A673 (cell line): Measurements from ENCODE around the gene ACOXL. TPM values are rescaled to one million over a fixed set of nuclear protein-coding genes. Genes with fewer than 3 reads are reported as not detected.

Experiments
- BruUV-seq: library from RNA; stranded (reverse); fragments of 400-500 nt; replicated peaks from 2 replicates; lab custom pipeline; 2021; lab: Mats Ljungman, UMichigan
- CTCF ChIA-PET: fragments of 300-600 bp; sonication (Branson Sonifier 250); formaldehyde crosslinking; loops from one replicate; lab custom pipeline; 2022; ENCODE audit warnings: antibody characterized with exemption; lab: Charles Lee
- POLR2A ChIA-PET: fragments of 300-600 bp; sonication (Branson Sonifier 250); formaldehyde crosslinking; loops from one replicate; lab custom pipeline; 2022; ENCODE audit warnings: antibody characterized with exemption; ENCODE audit not compliant: low non-redundant PET; lab: Charles Lee
- DNase-seq: peaks from one replicate; pipeline ENCODE4 v3.0.0-alpha.2; 2015; ENCODE audit warnings: low spot score
- H3K27ac ChIP-seq: fragments of 200-600 bp; sonication (generic); 2 replicates; pipeline ENCODE4 v1.5.1; 2016; ENCODE audit warnings: mixed run types, low read depth, mild to moderate bottlenecking, mixed read lengths, antibody characterized with exemption, low read length; ENCODE audit not compliant: poor library complexity, severe bottlenecking
- H3K27me3 ChIP-seq: fragments of 200-600 bp; sonication (generic); replicated peaks from 2 replicates; pipeline ENCODE4 v1.6.1; 2017; ENCODE audit warnings: mixed run types, low read depth, mild to moderate bottlenecking, mixed read lengths, antibody characterized with exemption, low read length; ENCODE audit not compliant: insufficient read depth, poor library complexity
- H3K36me3 ChIP-seq: fragments of 200-600 bp; sonication (generic); 2 replicates; pipeline ENCODE4 v1.6.1; 2016; ENCODE audit warnings: mixed run types, mild to moderate bottlenecking, mixed read lengths, antibody characterized with exemption, low read length; ENCODE audit not compliant: insufficient read depth, poor library complexity, severe bottlenecking
- H3K4me1 ChIP-seq: fragments of 200-600 bp; sonication (generic); 2 replicates; pipeline ENCODE4 v1.6.1; 2017; ENCODE audit warnings: mixed run types, mild to moderate bottlenecking, mixed read lengths, antibody characterized with exemption, low read length; ENCODE audit not compliant: insufficient read depth, poor library complexity, severe bottlenecking
- H3K4me3 ChIP-seq: fragments of 200-600 bp; sonication (generic); 2 replicates; pipeline ENCODE4 v1.5.1; 2016; ENCODE audit warnings: low read depth, mixed run types, mild to moderate bottlenecking, mixed read lengths, low read length; ENCODE audit not compliant: poor library complexity, severe bottlenecking
- H3K9me3 ChIP-seq: fragments of 200-600 bp; sonication (generic); 2 replicates; pipeline ENCODE4 v1.6.1; 2016; ENCODE audit warnings: mixed run types, low read depth, mild to moderate bottlenecking, mixed read lengths, antibody characterized with exemption, low read length; ENCODE audit not compliant: poor library complexity, severe bottlenecking
- EZH2 ChIP-seq: fragments of 200-600 bp; sonication (generic); IDR thresholded peaks from 2 replicates; pipeline ENCODE4 v1.6.1; 2017; ENCODE audit warnings: borderline replicate concordance, low read depth, mild to moderate bottlenecking, mixed read lengths, antibody characterized with exemption, low read length; ENCODE audit not compliant: poor library complexity, severe bottlenecking
- intact Hi-C: fragments of 100-400 bp; cut with micrococcal nuclease; formaldehyde crosslinking; loops from one replicate; pipeline ENCODE4 v1.10.0; 2022; ENCODE audit not compliant: unreplicated experiment
- total RNA-seq: library from RNA; stranded (reverse); gene quantifications from 2 replicates; pipeline ENCODE4 v1.2.3, GENCODE V29; 2021
- TF ChIP-seq, protein P1 (sequence below): fragments of 300-800, 200-600 bp; sonication (generic); conservative IDR thresholded peaks from 2 replicates; pipeline ENCODE4 v1.5.1; 2017; ENCODE audit warnings: low read depth, mild to moderate bottlenecking, antibody characterized with exemption, low read length, moderate library complexity, mixed read lengths

ACOXL gene
- total RNA-seq, 1 experiment from 2014 or later: not detected

DNA sequence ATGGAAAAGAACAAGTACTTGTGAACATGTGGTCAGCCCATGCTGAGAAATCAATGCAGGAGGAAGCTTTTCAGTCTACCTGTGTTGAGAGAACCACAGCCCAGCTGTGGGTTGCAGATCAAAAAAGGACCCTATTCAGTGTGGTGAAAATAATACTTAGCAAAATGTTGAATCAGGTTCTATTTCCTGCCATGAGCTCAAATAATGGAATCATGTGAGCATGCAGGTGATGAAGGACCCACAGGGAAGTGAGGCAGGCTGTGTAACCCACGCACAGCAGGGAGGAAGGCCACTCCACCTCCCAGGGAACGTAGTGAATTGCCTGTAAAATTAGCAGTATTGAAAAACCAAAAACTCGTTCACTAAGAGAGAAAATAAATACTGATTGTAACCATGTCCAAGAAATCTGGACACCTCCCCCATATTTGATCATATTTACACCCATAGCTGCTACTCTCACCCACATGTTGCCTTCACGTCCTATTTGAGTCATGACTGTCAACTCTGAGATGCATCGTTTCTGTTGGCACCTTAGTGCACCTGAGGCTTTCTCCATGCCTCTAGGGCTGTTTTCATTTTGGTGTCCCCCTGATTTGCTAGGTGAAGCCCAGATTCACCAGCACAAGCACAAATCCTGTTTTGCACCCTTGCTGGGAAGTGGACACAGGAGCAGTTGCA is 367.9 kb downstream of the ACOXL start:
- POLR2A ChIA-PET: no interaction called here
- H3K4me3 ChIP-seq: no peak overlapping the region
- BruUV-seq: no TSS peak

DNA sequence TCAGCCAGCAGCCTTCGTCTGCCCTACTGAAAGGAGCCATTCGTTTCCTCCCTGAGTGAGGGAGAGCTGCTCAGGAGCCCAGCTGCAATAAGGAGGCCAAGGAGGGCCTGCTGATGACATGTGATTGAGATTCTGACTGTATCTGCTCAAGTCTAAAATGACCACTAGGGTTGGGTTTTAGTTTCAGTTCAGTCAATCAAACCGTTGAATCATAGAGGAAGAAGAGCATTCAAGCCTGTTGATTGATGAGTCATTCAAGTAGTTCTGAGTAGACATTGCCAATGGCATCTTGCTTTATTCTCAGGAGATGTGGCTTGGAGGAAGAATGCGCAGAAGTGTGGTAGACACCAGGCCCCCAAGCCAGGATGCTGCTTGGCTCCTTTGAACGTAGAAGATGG is 368.4 kb downstream of the ACOXL start:
- DNase-seq: peak; percentile 35
- no peak overlapping the region for H3K27ac ChIP-seq
- no peaks in the 10 kb centered on the region for H3K4me1 ChIP-seq
- intact Hi-C loops: no loop called here
- CTCF ChIA-PET: no interaction called here
- H3K27me3 ChIP-seq: peaks cover 6% of the 10 kb centered on the region
- TF ChIP-seq, protein P1, sequence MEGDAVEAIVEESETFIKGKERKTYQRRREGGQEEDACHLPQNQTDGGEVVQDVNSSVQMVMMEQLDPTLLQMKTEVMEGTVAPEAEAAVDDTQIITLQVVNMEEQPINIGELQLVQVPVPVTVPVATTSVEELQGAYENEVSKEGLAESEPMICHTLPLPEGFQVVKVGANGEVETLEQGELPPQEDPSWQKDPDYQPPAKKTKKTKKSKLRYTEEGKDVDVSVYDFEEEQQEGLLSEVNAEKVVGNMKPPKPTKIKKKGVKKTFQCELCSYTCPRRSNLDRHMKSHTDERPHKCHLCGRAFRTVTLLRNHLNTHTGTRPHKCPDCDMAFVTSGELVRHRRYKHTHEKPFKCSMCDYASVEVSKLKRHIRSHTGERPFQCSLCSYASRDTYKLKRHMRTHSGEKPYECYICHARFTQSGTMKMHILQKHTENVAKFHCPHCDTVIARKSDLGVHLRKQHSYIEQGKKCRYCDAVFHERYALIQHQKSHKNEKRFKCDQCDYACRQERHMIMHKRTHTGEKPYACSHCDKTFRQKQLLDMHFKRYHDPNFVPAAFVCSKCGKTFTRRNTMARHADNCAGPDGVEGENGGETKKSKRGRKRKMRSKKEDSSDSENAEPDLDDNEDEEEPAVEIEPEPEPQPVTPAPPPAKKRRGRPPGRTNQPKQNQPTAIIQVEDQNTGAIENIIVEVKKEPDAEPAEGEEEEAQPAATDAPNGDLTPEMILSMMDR: no peak
- no peak for TF ChIP-seq EZH2
- H3K9me3 ChIP-seq: no peaks in the 10 kb centered on the region
- no peaks in the 10 kb centered on the region for H3K36me3 ChIP-seq
- POLR2A ChIA-PET: no interaction called here
- BruUV-seq: no TSS peak
- H3K4me3 ChIP-seq: no peak overlapping the region

More for the DNA sequence above, 367.9 kb downstream of the ACOXL start:
- Histone ChIP-seq H3K9me3 (no peaks in the 10 kb centered on the region), H3K27ac (no peak overlapping the region), H3K4me1 (no peaks in the 10 kb centered on the region), H3K36me3 (no peaks in the 10 kb centered on the region), H3K27me3 (peaks cover 3% of the 10 kb centered on the region)
- CTCF ChIA-PET: no interaction called here
- DNase-seq: no peak
- no peak for TF ChIP-seq EZH2
- TF ChIP-seq, protein P1: no peak
- intact Hi-C loops: no loop called here

DNA sequence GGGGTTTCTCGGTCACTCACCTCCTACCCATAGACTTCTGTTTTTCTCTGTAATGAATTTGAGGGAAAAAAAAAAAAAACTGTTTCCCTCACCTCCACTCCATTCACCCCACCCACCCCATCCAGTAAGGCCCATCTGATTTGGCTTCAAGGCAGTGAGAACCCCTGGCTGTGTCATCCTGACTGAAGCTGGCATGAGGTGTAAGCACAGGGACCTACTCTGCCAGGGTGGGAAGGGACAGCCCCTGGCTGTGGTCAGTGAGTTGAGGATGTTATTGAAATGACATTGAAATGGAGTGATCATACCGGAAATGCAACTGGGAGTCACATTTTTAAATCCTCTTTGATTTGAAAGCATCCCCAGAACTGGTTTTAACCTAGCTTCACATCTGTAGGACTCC is 369.2 kb downstream of the ACOXL start:
- H3K27ac ChIP-seq: no peak overlapping the region
- BruUV-seq: no TSS peak

DNA sequence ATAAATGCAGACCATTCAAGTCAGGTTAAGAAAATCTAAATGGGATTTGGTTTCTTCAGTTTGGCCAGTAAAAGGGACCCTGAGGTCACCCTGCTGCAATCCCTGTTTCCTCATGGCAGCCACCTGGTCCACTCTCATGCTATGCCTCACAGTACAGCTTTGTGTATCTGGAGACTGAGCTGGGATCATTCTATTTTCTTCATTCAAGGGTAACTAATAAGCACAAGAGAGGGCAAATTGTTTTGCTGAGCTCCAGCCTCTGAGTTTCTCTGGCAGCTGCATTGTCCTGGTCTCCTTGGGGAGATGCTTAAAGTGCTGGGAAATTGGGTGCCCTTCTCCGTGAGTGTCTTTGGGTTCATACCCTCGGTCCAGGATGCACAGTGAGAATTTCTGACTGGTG is 369.8 kb downstream of the ACOXL start:
- CTCF ChIA-PET: no interaction called here
- no peaks in the 10 kb centered on the region for H3K36me3 ChIP-seq
- no peaks in the 10 kb centered on the region for H3K4me1 ChIP-seq
- TF ChIP-seq EZH2: no peak
- TF ChIP-seq, protein P1: no peak
- no peak overlapping the region for H3K4me3 ChIP-seq
- POLR2A ChIA-PET: no interaction called here
- no peak overlapping the region for H3K27ac ChIP-seq
- intact Hi-C loops: no loop called here
- DNase-seq: no peak
- no peaks in the 10 kb centered on the region for H3K9me3 ChIP-seq
- H3K27me3 ChIP-seq: peaks cover 12% of the 10 kb centered on the region
- no TSS peak for BruUV-seq

More for the DNA sequence above, 369.2 kb downstream of the ACOXL start:
- TF ChIP-seq EZH2: no peak
- intact Hi-C loops: no loop called here
- DNase-seq: no peak
- Histone ChIP-seq H3K27me3 (peaks cover 12% of the 10 kb centered on the region), H3K4me1 (no peaks in the 10 kb centered on the region), H3K36me3 (no peaks in the 10 kb centered on the region), H3K9me3 (no peaks in the 10 kb centered on the region), H3K4me3 (no peak overlapping the region)
- POLR2A ChIA-PET: no interaction called here
- CTCF ChIA-PET: no interaction called here
